A549 (cell line): ENCODE results near the gene CALM1.

Experiments
- CEBPB ChIP-seq, 2 experiments: fragments of >200 bp in 1 of 2; sonication (Bioruptor Twin) in 1 of 2; formaldehyde crosslinking in 1 of 2; IDR thresholded peaks; 2 replicates each; pipeline ENCODE4 v1.6.1; 2012 to 2016
- EP300 ChIP-seq, 2 experiments: fragments of >200 bp; sonication (Bioruptor Twin); formaldehyde crosslinking; IDR thresholded peaks; 2 replicates in 1 of 2; 3 replicates in 1 of 2; pipeline ENCODE4 v1.6.1; 2016 to 2017
- HDAC2 ChIP-seq: fragments of 200-600 bp; sonication (generic); IDR thresholded peaks from 2 replicates; pipeline ENCODE4 v1.6.1; 2016
- NFE2L2 ChIP-seq: fragments of 150-350 bp; conservative IDR thresholded peaks from 2 replicates; pipeline ENCODE4 v1.6.1; 2014; ENCODE audit warnings: low read length
- NPAS2 ChIP-seq: fragments of 250-450 bp; sonication (Bioruptor Pico); IDR thresholded peaks from 2 replicates; pipeline ENCODE4 v1.8.0; 2022; ENCODE audit warnings: mild to moderate bottlenecking, moderate library complexity, borderline replicate concordance
- POLR2A ChIP-seq: IDR thresholded peaks from 2 replicates; pipeline ENCODE4 v1.6.1; 2012; ENCODE audit warnings: mild to moderate bottlenecking, low read length
- RFX5 ChIP-seq: fragments of 450-650 bp; IDR thresholded peaks from 2 replicates; pipeline ENCODE4 v1.7.1; 2014; ENCODE audit warnings: antibody characterized with exemption, mild to moderate bottlenecking, moderate library complexity
- RNF2 ChIP-seq: fragments of 200-600 bp; sonication (generic); IDR thresholded peaks from 2 replicates; pipeline ENCODE4 v1.6.1; 2016; ENCODE audit warnings: low read depth, mild to moderate bottlenecking, antibody characterized with exemption, moderate library complexity, borderline replicate concordance
- TF ChIP-seq, protein P1 (sequence below): fragments of >200 bp; sonication (Bioruptor Twin); formaldehyde crosslinking; IDR thresholded peaks from 3 replicates; pipeline ENCODE4 v1.5.1; 2016

GRCh38 chr14:90451961-90452360 lies 55.1 kb downstream of the CALM1 start:
- no peak for TF ChIP-seq NPAS2
- TF ChIP-seq, protein P1, sequence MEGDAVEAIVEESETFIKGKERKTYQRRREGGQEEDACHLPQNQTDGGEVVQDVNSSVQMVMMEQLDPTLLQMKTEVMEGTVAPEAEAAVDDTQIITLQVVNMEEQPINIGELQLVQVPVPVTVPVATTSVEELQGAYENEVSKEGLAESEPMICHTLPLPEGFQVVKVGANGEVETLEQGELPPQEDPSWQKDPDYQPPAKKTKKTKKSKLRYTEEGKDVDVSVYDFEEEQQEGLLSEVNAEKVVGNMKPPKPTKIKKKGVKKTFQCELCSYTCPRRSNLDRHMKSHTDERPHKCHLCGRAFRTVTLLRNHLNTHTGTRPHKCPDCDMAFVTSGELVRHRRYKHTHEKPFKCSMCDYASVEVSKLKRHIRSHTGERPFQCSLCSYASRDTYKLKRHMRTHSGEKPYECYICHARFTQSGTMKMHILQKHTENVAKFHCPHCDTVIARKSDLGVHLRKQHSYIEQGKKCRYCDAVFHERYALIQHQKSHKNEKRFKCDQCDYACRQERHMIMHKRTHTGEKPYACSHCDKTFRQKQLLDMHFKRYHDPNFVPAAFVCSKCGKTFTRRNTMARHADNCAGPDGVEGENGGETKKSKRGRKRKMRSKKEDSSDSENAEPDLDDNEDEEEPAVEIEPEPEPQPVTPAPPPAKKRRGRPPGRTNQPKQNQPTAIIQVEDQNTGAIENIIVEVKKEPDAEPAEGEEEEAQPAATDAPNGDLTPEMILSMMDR = no peak
- TF ChIP-seq NFE2L2 = no peak
- TF ChIP-seq RFX5 = no peak
- no peak for TF ChIP-seq EP300 (IDR thresholded peaks at IDR 0.05)
- no peak for TF ChIP-seq HDAC2
- no peak for TF ChIP-seq RNF2
- no peak for TF ChIP-seq CEBPB (IDR thresholded peaks at IDR 0.05)
- TF ChIP-seq POLR2A = no peak
